GM12878 (cell line): Measurements from ENCODE around the gene NAGK. TPM values are rescaled to one million over a fixed set of nuclear protein-coding genes. Genes with fewer than 3 reads are reported as not detected.

Experiments
- BHLHE40 ChIP-seq, 2 experiments: fragments of 450-650 bp in 1 of 2; IDR thresholded peaks; 2 replicates each; pipeline ENCODE4 v1.6.1; 2011 to 2017; ENCODE audit warnings: low read depth in 2 of 2, borderline replicate concordance in 1 of 2, improper control_type of control experiment in 1 of 2, low read length in 1 of 2, mild to moderate bottlenecking in 1 of 2
- BMI1 ChIP-seq: fragments of 450-650 bp; IDR thresholded peaks from 2 replicates; pipeline ENCODE4 v1.6.1; 2016; ENCODE audit warnings: mild to moderate bottlenecking, moderate library complexity, borderline replicate concordance
- BRCA1 ChIP-seq: IDR thresholded peaks from 2 replicates; pipeline ENCODE4 v1.6.1; 2011; ENCODE audit warnings: low read depth, low read length, improper control_type of control experiment
- CBX3 ChIP-seq: fragments of 200-600 bp; sonication (generic); IDR thresholded peaks from 2 replicates; pipeline ENCODE4 v1.6.1; 2016; ENCODE audit warnings: low read depth, borderline replicate concordance
- ELK1 ChIP-seq: IDR thresholded peaks from 2 replicates; pipeline ENCODE4 v1.6.1; 2012; ENCODE audit warnings: low read depth, low read length, improper control_type of control experiment
- ETV6 ChIP-seq, 2 experiments: fragments of 450-650 bp in 1 of 2; IDR thresholded peaks in 1 of 2; conservative IDR thresholded peaks in 1 of 2; 2 replicates each; pipeline ENCODE4 v1.6.1; 2014; ENCODE audit warnings: antibody characterized with exemption in 1 of 2, borderline replicate concordance in 1 of 2, low read depth in 1 of 2, mild to moderate bottlenecking in 1 of 2, moderate library complexity in 1 of 2
- FOXM1 ChIP-seq: IDR thresholded peaks from 2 replicates; pipeline ENCODE4 v1.6.1; 2012; ENCODE audit warnings: low read depth, mild to moderate bottlenecking, inconsistent platforms, low read length, moderate library complexity
- HDAC2 ChIP-seq: fragments of 200-600 bp; sonication (generic); IDR thresholded peaks from 2 replicates; pipeline ENCODE4 v1.6.1; 2017
- IKZF1 ChIP-seq: fragments of 450-650 bp; conservative IDR thresholded peaks from 2 replicates; pipeline ENCODE4 v1.6.1; 2017; ENCODE audit warnings: antibody characterized with exemption, mild to moderate bottlenecking
- IKZF2 ChIP-seq, 2 experiments: fragments of 450-650 bp; IDR thresholded peaks; 2 replicates each; pipeline ENCODE4 v1.6.1; 2017; ENCODE audit warnings: mild to moderate bottlenecking in 2 of 2, moderate library complexity in 2 of 2
- MEF2A ChIP-seq: IDR thresholded peaks from 2 replicates; pipeline ENCODE4 v1.6.1; 2011; ENCODE audit warnings: low read depth, mild to moderate bottlenecking, low read length, moderate library complexity; ENCODE audit not compliant: insufficient read depth
- MTA3 ChIP-seq: IDR thresholded peaks from 2 replicates; pipeline ENCODE4 v1.6.1; 2012; ENCODE audit warnings: low read length, inconsistent platforms, borderline replicate concordance
- MXI1 ChIP-seq: fragments of 150-350 bp; IDR thresholded peaks from 2 replicates; pipeline ENCODE4 v1.6.1; 2011; ENCODE audit warnings: low read depth, mild to moderate bottlenecking, inconsistent platforms, low read length, improper control_type of control experiment
- NRF1 ChIP-seq: conservative IDR thresholded peaks from 2 replicates; pipeline ENCODE4 v1.6.1; 2011; ENCODE audit warnings: mild to moderate bottlenecking, low read depth, low read length, improper control_type of control experiment
- PAX8 ChIP-seq: fragments of 450-650 bp; IDR thresholded peaks from 2 replicates; pipeline ENCODE4 v1.6.1; 2017; ENCODE audit warnings: mild to moderate bottlenecking, moderate library complexity
- REST ChIP-seq: IDR thresholded peaks from 2 replicates; pipeline ENCODE4 v1.6.1; 2012; ENCODE audit warnings: mild to moderate bottlenecking, low read depth, low read length
- RFX5 ChIP-seq: IDR thresholded peaks from 2 replicates; pipeline ENCODE4 v1.6.1; 2011; ENCODE audit warnings: low read depth, low read length, improper control_type of control experiment
- STAT1 ChIP-seq: fragments of 450-650 bp; conservative IDR thresholded peaks from 2 replicates; pipeline ENCODE4 v1.6.1; 2014; ENCODE audit warnings: antibody characterized with exemption, mild to moderate bottlenecking
- TBL1XR1 ChIP-seq: IDR thresholded peaks from 2 replicates; pipeline ENCODE4 v1.6.1; 2012; ENCODE audit warnings: low read depth, low read length, improper control_type of control experiment
- YY1 ChIP-seq: IDR thresholded peaks from 2 replicates; pipeline ENCODE4 v1.6.1; 2011; ENCODE audit warnings: low read depth, mild to moderate bottlenecking, low read length
- ZBTB40 ChIP-seq: fragments of 450-650 bp; IDR thresholded peaks from 2 replicates; pipeline ENCODE4 v1.6.1; 2016; ENCODE audit warnings: mild to moderate bottlenecking, moderate library complexity, borderline replicate concordance
- ZNF274 ChIP-seq: IDR thresholded peaks from one replicate; pipeline ENCODE4 v1.8.0; 2011; ENCODE audit not compliant: insufficient read length, insufficient read depth
- polyA plus RNA-seq, 11 experiments: library from polyadenylated mRNA; depleted of rRNA in 4 of 11; unstranded in 6 of 11; stranded (reverse) in 5 of 11; fragments of >200 nt; fragmentation: Nextera tagmentation in 4 of 11; fragmentation: Illumina TruSeq in 1 of 11; extraction: Ambion mirVana in 4 of 11; extraction: Trizol in 1 of 11; gene quantifications; 1 replicate in 1 of 11; 2 replicates in 10 of 11; pipeline versions ENCODE4 v1.2.1 to v1.2.3, GENCODE V29; 2011 to 2016; ENCODE audit warnings: inconsistent platforms in 2 of 11, missing spikeins in 2 of 11, low read depth in 1 of 11
- total RNA-seq, 4 experiments: library from RNA; depleted of rRNA in 3 of 4; stranded (reverse); fragments of >200 nt in 3 of 4; fragmentation: Illumina TruSeq in 1 of 4; extraction: Trizol in 1 of 4; gene quantifications; 2 replicates each; pipeline versions ENCODE4 v1.2.1 to v1.2.3, GENCODE V29; 2013 to 2021

The NAGK gene
- total and polyA plus RNA-seq, 10 of the 15 experiments (the other 5 are each of a cell fraction or from before 2014, with no cell fraction given): 67.7 to 137 (median 115) TPM

- TF ChIP-seq REST (no peak), ETV6 (conservative IDR thresholded peaks at IDR 0.05 in 1 of 2, IDR thresholded peaks at IDR 0.05 in 1 of 2; ENCODE audit: borderline replicate concordance in 1 of 2, low read depth in 1 of 2) (peak; percentile 63 to 91; a peak in 2 of 4 replicates), CBX3 (no peak), IKZF2 (IDR thresholded peaks at IDR 0.05) (peak; percentile 96), ZNF274 (no peak), ZBTB40 (no peak; the same call in 1 of the 2 replicates), MEF2A (0 out of 2 replicates have a peak, but pooled peaks have one; percentile 33), BMI1 (no peak), FOXM1 (no peak), ELK1 (peak; percentile 45; the same call in 1 of the 2 replicates), STAT1 (no peak), TBL1XR1 (no peak), BRCA1 (no peak), HDAC2 (no peak), NRF1 (no peak), MXI1 (peak; percentile 17; the same call in 1 of the 2 replicates), RFX5 (no peak), BHLHE40 (IDR thresholded peaks at IDR 0.05; ENCODE audit: borderline replicate concordance in 1 of 2, low read depth in 2 of 2, low read length in 1 of 2) (0 out of 4 replicates have a peak, but pooled peaks of 1 of the 2 experiments have one; percentile 63), MTA3 (no peak), PAX8 (no peak), IKZF1 (peak; percentile 95), YY1 (0 out of 2 replicates have a peak, but pooled peaks have one; percentile 41)
Observed at GRCh38 chr2:71071681-71072398, 3.4 kb downstream of the NAGK start (continued).
